Left cardiac atrium (tissue), 4 donors: Measurements from ENCODE around the gene CAMP. TPM values are rescaled to one million over a fixed set of nuclear protein-coding genes. Genes with fewer than 3 reads are reported as not detected.

Experiments used
- ATAC-seq, 2 donors: fragments of 200-7000 bp; cut with Tn5 transposase; one replicate each; pipeline ENCODE4 v1.9.1; 2020; ENCODE audit warnings: mild to moderate bottlenecking in 2 of 2, moderate library complexity in 2 of 2
- DNase-seq: peaks from one replicate; pipeline ENCODE4 v3.0.0-alpha.2; 2020
- intact Hi-C, 2 donors: fragments of 100-400 bp; cut with DNase I; formaldehyde crosslinking; loops; one replicate each; pipeline versions ENCODE4 v1.14.1 to v1.15.1; 2022 to 2023
- long read RNA-seq: library from polyadenylated mRNA; unstranded; transcript quantifications from one replicate; pipeline ENCODE4 v2.0.0, GENCODE V29; 2021
- total RNA-seq, 2 donors: library from RNA; stranded (reverse); fragmentation: NEBNext Ultra II Directional; extraction: Animal tissue kit (Norgen Biotek cat#: 25700); gene quantifications; one replicate each; pipeline ENCODE4 v1.2.1, GENCODE V29; 2021
- donor health status: DM: no; HTN: yes; CAD: no.
- donor health status: DM: no; HTN: yes; CAD: no; lungs with severe emphysema.
- donor health status: DM: yes; HTN: yes; CAD: no.
- donor health status: Dilated cardiomyopathy.

The CAMP gene
- total RNA-seq = 1 to 10 TPM in 1 of 2 donors, under 1 TPM in 1; 0.34 to 2.6 TPM
- long read RNA-seq = 0 reads

DNA sequence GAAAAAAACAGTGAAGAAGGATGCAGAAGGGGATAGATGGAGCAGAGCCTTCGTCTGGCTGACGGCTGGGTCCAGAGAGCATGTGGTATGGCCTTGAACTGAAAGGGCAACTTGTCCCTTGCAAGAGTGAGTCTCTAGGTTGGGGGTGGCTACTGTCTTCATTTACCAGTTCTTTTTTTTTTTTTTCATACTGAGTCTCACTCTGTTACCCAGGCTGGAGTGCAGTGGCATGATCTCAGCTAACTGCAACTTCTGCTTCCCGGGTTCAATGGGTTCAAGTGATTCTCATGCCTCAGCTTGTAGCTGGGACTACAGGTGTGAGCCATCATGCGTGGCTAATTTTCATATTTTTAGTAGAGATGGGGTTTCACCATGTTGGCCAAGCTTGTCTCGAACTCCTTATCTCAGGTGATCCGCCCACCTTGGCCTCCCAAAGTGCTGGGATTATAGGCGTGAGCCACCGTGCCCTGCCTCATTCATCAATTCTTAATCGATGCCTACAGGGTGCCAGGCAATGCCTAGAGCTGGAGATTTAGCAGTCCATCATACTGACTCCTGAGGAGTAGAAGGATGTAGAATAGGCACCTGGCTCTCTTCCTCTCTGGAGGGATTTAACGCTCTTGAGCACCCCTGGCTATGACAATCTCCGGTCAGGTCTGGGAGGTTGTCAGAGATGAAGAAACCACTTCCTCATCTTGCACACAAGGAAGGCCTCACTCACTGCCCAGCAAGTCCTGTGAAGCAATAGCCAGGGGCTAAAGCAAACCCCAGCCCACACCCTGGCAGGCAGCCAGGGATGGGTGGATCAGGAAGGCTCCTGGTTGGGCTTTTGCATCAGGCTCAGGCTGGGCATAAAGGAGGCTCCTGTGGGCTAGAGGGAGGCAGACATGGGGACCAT is at the start of gene CAMP:
TSS of gene CAMP (plus strand) at position 880 of the 898 bp plus-strand sequence. CDS start at position 897, 17 bp downstream.
- DNase-seq (peak; percentile 81), ATAC-seq (peak; percentile 23 to 51)
- intact Hi-C loops = no loop called here

- intact Hi-C loops = no loop called here
- ATAC-seq (peak in 1 of 2 donors; percentile 71), DNase-seq (no peak)
These were observed 45.2 kb upstream of the CAMP start for GRCh38 chr3:48178072-48178471.

DNA sequence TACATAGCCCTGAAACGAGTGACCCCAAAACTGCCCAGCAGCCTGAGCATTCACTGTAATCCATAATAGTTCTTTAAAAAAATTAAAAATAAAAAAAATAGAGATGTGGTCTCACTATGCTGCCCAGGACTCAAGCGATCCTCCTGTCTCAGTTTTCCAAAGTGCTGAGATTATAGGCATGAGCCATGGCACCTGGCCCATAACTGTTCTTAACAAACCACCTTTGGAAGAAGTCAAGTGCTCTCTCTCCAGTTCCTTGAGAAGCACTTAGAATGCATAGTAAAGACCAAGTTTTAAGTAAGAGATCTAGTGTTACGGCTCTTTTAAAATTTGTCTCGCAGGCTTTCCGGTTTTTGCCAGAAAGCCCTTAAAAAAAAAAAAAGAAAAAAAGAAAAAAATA is 43.3 kb upstream of the CAMP start:
- ATAC-seq (no peak), DNase-seq (no peak)
- intact Hi-C loops = no loop called here

DNA sequence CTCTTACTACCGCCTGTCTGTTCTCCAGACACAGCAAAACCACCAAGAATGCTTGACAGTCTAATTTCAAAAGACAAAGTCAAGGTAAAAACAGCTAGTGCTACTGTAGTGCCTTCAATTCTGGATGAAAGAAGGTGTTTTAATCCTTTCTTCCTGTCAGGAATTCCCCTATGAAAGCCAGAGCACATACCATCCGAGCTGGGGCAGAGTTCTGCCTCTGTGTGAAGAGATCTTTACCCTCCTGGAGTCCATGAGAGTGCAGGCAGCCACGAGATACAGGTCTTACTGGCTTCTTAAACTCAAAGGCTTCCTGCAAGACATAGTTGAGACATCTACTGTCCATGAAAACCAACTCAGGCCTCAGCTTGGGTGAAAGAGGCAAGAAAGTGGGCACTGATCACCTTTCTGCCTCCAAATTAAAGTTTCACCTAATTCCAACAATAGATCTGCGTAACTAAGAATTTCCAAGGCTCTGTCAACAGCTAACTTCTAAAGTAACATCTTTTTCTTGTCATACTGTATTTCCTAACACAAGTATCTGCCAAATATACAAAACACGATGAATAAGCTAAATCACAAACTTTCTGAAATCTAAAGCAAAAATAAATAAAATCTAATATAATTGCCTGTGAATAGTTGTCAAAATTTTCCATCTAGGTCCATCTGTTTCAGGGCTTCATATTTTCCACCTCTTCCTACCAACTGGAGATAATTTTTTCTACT is 42.6 kb upstream of the CAMP start:
- intact Hi-C loops = no loop called here
- DNase-seq = no peak
- no peak for ATAC-seq

- ATAC-seq (no peak), DNase-seq (no peak)
- intact Hi-C loops = no loop called here
These were observed 39.0 kb upstream of the CAMP start for GRCh38 chr3:48184299-48184698.

DNA sequence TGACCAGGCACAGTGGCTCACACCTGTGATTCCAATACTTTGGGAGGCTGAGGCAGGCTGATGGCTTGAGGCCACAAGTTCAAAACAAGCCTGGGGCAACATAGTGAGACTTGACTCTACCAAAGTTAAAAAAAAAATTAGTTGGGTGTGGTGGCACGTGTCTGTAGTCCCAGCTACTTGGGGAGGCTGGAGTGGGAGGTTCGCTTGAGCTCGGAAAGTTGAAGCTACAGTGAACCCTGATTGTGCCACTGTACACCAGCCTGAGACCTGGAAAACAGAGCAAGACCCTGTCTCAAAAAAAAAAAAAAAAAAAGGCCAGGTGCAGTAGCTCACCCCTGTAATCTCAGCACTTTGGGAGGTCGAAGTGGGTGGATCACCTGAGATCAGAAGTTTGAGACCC is 38.2 kb upstream of the CAMP start:
- intact Hi-C loops = no loop called here
- ATAC-seq (no peak), DNase-seq (no peak)

DNA sequence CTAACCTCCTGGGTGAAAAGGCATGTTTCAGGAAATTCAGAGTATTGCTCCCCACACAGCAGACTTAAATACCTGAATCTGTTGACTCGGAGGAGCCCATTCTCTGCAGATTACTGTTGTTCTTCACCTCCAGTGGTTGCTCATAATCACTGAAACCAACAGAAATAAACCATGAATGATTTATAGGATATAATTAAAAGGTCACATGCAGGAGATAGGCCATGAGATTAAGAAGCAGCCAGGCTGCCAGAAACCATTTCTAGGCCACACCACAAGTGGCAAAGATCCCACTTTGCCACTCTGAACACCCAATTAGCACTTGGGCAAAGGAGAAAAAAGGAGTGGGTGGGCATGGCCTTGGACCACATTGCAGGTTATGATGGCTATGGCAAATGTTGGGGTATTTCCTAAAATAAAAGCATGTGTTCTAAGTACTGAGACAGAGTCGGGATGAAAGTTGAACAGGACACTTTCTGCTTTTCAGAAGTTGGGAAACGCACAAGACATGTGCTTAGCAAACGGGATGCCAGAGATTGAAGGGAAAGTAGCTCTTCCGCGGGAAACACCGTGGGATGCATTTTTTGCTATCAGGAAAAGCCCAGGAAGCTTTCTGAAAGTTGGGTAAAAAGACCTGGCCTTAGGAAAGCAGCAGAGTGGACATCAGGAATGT is 36.5 kb upstream of the CAMP start:
- ATAC-seq (no peak), DNase-seq (no peak)
- intact Hi-C loops = no loop called here

GRCh38 chr3:48187301-48187578 is 36.1 kb upstream of the CAMP start:
- no peak for ATAC-seq
- intact Hi-C loops = no loop called here
- DNase-seq = no peak

- intact Hi-C loops = no loop called here
These were observed 35.6 kb upstream of the CAMP start for GRCh38 chr3:48187579-48188265.

DNA sequence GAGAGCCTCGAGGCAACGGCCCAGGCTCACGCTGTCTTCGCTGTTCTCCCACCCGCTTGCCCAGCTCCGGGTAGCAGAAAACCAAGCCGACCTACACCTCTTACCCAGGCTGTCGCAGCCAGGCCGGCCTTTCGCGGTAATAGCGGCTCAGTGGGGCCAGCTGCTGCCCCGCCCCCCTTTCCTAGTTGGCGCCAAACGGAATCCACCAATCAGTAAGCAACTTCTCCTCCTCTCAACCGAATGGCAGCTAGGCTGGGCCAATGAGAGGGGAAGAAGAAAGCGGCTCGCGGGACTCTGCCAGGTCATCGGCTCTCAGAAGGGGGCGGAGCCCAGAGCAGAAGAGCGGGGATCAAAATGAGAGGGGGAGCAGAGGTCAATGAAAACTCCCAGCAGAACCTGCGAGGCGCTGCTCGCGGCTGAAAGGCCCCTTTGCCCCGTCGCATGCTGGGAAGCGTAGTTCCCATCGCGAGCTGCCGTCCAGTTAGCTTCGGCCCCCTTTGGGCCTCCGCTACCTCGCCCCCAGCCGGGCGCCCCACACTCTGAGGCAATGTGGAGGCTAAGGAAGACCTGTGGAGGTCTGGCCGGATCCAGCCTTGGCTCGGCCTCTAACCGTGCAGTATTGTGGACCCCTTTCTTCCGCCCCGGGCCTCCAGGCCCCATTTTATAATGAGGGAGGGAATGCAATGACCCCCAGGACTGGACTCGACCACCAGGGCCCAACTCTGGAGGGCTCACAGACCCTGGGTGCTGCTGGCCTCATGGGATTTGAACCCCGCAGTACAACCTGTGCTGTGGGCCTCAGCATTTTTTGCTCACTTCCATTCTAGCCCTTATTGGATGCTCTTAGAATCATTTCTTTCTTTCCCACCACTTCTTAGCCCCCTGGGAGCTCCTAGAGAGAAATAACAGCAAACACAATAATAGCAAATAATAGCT is 34.8 kb upstream of the CAMP start, which contains the start of gene CDC25A:
TSS of gene CDC25A (minus strand) at position 152 of the 936 bp plus-strand sequence. CDS start 470 bp downstream, outside the sequence.
- intact Hi-C loops = no loop called here
- ATAC-seq (peak; percentile 99), DNase-seq (peak; percentile 96)

More at GRCh38 chr3:48187579-48188265, 35.6 kb upstream of the CAMP start:
- DNase-seq (peak; percentile 71), ATAC-seq (peak; percentile 56 to 60)

GRCh38 chr3:48189321-48189720 is 34.0 kb upstream of the CAMP start:
- DNase-seq (no peak), ATAC-seq (no peak)
- intact Hi-C loops = no loop called here

GRCh38 chr3:48190911-48191310 is 32.4 kb upstream of the CAMP start:
- ATAC-seq (no peak), DNase-seq (no peak)
- intact Hi-C loops = no loop called here

DNA sequence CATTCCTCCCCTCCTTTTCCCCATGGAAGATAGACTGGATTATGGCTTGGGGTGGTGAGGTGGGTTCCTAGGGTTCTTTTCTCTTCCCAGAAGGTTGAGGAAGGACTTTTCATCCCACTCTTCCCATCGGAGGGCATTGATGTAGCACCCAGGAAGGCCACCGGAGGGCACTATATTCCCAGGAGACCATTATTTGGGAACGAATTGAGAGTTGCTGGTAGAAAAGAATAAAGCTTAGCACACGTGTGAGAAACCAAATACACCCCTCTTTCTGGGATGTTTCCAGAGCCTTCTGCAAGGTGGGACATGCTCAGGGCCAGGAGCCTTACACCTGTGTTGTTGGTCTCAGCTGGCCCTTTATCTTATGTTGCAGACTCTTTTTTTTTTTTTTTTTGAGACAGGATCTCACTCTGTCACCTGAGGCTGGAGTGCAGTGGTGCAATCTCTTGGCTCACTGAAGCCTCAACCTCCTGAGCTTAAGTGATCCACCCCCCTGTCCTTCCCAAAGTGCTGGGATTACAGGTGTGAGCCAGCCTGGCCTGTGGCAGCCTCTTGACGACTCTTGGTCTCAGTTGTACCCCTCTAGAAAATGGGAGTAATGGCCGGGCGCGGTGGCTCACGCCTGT is 28.7 kb upstream of the CAMP start:
- peak; percentile 58 to 66 for ATAC-seq
- DNase-seq = peak; percentile 42
- intact Hi-C loops = no loop called here

DNA sequence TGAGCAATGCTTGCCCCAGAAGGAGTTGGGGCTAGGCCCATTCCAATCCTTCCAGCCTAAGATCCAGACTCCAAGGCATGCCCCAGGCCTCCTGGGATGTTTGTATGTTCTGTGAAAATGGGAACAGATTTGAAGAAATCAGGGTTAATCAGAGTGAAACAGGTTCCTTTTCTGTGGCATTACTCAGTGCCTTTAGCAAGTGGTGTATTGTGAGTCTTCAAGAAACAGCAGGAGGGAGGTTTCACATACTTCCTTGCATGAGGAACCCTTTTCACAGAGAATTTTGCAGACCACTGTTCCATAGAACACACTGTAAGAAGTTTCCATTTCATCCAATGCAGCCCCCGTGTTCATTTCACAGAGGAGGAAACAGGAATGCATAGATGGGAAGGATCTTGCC is 26.7 kb upstream of the CAMP start:
- DNase-seq (no peak), ATAC-seq (no peak)
- intact Hi-C loops = no loop called here

GRCh38 chr3:48199117-48199516 is 24.2 kb upstream of the CAMP start:
- ATAC-seq (no peak), DNase-seq (no peak)
- intact Hi-C loops = no loop called here

DNA sequence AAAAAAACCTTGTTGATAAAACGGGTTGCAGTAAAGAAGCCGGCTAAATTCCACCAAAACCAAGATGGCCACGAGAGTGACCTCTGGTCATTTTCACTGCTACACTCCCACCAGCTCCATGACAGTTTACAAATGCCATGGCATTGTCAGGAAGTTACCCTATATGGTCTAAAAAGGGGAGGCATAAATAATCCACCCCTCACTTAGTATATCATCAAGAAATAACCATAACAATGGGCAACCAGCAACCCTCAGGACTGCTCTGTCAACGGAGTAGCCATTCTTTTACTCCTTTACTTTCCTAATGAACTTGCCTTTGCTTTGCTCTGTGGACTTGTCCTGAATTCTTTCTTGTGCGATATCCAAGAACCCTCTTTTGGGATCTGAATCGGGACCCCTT is 20.7 kb upstream of the CAMP start:
- ATAC-seq (no peak), DNase-seq (no peak)
- intact Hi-C loops = no loop called here

DNA sequence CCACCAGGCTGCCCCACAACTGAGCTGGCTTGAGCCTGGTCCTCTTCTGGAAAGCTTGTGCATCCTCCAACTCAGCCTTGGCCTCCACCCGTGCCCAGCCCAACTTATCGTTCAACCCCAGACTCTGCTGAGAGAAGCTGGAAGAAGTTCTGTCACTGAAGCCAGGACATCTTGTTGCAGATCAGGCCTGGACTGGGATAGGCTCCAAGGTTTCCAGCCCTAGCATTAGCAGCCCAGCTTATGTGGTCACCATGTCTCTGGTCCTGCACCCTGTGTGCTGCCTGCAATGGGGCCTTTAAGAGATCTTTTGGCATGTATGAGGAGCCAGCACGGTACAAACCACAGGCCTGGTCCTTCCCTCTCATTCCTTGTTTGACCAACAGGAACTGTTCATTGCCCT is 15.2 kb upstream of the CAMP start:
- intact Hi-C loops = no loop called here
- DNase-seq = no peak
- peak in 1 of 2 donors; percentile 59 for ATAC-seq

GRCh38 chr3:48209445-48209844 is 13.8 kb upstream of the CAMP start:
- DNase-seq = no peak
- ATAC-seq = no peak
- intact Hi-C loops = no loop called here
